Activated T-cell treated with anti-CD3 and anti-CD28 coated beads, Interleukin-2, amount 50 U/mL, for 4 hours (primary cell): Measurements from ENCODE around the gene CSTF2. TPM values are rescaled to one million over a fixed set of nuclear protein-coding genes. Genes with fewer than 3 reads are reported as not detected.

Source experiments
- total RNA-seq, 3 donors: library from RNA; stranded (reverse); gene quantifications; one replicate each; pipeline ENCODE4 v1.2.1, GENCODE V29; 2021

The CSTF2 gene
- total RNA-seq, 3 donors from 2014 or later = 79.5 to 86.6 (median 84.1) TPM

Other genes starting within 250 kb of the CSTF2 start
- not detected for gene TNMD, start 235.5 kb upstream of the CSTF2 start, total RNA-seq
- gene TSPAN6, start 183.6 kb upstream of the CSTF2 start, total RNA-seq = 1 to 10 TPM; 1.7 to 2.2 (median 2.0) TPM
- not detected for gene SRPX2, start 176.2 kb upstream of the CSTF2 start, total RNA-seq
- under 1 TPM; 0.08 to 0.13 (median 0.11) TPM for gene SYTL4, start 88.3 kb upstream of the CSTF2 start, total RNA-seq
- not detected for gene NOX1, start 54.0 kb downstream of the CSTF2 start, total RNA-seq
- under 1 TPM; 0.08 to 0.16 (median 0.14) TPM for gene XKRX, start 108.5 kb downstream of the CSTF2 start, total RNA-seq
- gene ARL13A, start 149.3 kb downstream of the CSTF2 start, total RNA-seq = not detected
- 10 to 100 TPM; 15.4 to 17.0 (median 15.5) TPM for gene TRMT2B, start 231.7 kb downstream of the CSTF2 start, total RNA-seq